GM21360 (cell line): ENCODE data around the gene METTL8.
"Not testable (repeated sequence)": the region's sequence is repeated elsewhere in the genome, so short reads cannot be mapped to it uniquely, and the experiment has no call there.

Experiments used
- ATAC-seq: cut with Tn5 transposase; IDR thresholded peaks from one replicate; pipeline ENCODE4 v1.9.1; 2021; ENCODE audit warnings: mild to moderate bottlenecking, moderate library complexity; ENCODE audit not compliant: unreplicated experiment

METTL8 gene

DNA sequence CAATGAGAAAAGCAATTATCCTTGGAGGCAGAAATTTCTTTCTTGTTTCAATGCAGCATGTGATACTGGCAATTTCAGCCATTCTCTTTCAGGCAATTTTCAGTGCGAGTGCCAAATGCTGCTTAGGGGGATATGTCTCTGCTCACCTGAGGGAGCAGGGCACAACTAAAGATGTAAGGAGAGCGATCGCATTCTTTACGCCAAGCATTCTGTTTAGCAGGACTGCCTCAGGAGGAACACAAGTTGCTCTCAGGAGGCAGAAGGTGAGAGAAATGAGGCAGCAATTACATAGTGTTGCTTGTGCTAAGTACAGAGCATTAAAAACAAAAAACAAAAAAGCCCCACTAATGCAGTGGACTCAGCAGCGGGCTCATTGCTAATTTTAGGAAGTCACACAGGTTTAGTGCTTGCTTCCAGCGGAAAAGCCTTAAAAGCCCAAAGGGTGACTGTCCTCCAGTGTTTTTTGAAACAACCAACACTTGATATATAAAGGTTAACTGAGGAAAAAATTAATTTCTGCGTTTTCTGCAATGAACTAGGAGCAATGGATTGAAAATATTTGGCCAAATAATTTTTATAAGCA lies 116.9 kb downstream of the METTL8 start:
- ATAC-seq: no peak

DNA sequence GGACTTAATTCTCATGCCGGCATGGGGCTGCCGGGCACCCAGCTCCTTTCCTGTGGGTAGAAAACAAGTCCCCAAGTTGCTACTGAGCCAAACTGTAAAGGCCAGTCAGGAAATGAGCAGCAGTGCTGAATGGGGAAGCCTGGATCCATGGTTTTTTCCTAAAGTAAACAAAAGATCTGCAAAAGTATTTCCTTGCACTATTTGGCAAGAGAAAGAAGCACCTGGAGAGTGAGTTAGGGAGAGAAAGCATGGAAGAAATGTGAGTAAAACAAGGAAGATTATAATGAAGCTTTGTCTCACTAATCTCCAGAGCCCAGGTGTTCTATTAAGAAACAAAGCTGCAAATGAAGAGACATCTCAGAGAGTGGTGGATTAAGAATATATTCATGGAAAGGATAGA lies 117.6 kb downstream of the METTL8 start:
- no peak for ATAC-seq

DNA sequence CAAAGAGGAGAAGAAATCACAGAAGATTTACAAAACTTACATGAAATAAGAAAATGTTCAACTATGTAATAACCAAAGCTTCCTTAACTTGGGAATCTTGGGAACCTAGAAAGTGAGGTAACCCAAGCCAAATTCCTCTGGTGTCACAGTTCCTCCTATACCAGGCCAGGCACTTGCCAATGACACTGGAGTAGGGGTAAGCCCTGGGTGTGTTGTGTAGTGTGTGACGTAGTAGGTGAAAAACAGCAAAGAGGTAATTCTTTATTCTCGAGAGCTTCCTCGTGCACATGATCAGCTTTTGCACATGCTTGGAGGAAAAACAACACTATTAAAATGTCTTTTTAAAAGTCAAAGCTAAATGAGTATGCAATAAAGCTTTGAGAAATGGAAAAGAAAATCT lies 118.0 kb downstream of the METTL8 start:
- ATAC-seq: no peak

DNA sequence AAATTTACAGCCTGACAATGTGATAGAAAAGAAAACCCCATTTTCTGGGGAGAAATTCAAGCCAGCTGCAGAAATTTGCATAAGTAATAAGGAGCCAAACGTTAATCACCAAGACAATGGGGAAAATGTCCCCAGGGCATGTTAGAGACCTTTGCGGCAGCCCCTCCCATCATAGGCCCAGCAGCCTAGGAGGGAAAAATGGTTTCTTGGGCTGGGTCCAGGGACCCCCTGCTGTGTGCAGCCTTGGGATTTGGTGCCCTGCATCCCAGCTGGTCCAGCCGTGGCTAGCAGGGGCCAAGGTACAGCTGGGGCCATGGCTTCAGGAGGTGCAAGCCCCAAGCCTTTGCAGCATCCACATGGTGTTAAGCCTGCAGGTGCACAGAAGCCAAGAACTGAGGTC lies 121.6 kb downstream of the METTL8 start:
- ATAC-seq: not testable (repeated sequence)

DNA sequence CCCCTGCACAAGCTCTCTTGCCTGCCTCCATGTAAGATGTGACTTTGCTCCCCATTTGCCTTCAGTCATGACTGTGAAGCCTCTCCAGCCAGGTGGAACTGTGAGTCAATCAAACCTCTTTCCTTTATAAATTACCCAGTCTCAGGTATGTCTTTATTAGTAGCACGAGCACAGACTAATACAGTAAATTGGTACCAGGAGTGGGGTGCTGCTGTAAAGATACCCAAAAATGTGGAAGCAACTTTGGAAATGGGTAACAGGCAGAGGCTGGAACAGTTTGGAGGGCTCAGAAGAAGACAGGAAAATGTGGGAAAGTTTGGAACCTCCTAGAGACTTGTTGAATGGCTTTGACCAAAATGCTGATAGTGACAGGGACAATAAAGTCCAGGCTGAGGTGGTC lies 122.2 kb downstream of the METTL8 start:
- ATAC-seq: not testable (repeated sequence)

DNA sequence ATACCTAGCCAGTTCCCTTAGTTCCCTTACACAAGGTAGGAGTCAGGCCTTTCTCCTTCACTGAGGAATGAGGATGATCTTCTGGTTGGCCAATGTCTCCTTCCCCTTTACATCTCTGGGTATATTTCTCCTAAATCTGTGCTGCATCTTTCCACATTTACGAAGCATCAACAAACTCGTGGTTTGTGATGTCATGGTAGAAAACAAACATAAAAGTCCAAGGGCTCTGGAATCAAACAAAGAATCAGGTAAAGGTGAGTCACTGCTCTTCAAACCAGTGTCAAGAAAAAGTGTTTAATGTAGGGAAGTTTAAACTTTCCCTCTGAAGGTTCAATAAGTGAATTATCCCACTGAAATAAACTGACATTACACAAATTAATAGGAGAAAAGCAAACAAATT lies 122.9 kb downstream of the METTL8 start:
- no peak for ATAC-seq

DNA sequence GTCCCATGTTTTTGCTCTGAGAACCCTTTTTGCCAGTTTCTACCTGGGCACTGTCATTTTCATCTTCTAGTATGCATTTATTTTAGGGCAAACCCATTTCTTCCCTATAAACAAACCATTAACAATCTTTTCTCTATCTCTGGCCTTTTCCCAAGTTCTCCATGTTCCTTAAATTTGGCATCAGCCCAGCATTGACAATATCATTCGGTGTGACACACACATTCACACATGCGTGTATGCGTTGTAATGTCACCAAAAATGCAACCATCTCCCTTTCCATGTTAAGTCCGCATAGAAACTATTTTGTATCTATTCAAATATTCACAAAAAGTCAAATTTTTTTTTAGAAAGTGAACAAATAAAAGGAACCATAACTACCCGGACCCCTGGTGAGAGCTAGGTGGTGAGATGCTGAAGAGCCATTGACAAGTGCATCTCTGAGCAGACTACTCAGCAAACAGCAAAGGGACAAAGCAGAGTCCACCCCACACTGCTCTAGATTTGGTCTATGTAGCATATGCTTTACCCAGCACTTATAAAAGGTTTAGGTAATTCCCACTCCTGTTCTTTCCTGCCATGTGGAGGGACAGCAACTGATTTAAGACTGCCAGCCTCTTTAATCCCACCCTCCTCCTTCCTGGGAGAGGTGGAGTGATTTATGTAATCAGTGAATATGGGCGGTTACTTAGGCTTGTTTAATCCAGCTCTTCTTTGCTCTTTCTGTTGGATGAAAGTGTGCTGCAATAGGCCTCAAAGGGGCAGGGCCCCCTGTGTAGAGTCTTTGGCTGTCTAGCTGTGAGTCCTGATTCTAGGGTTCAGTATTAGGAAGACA lies 124.1 kb downstream of the METTL8 start:
- no peak for ATAC-seq

DNA sequence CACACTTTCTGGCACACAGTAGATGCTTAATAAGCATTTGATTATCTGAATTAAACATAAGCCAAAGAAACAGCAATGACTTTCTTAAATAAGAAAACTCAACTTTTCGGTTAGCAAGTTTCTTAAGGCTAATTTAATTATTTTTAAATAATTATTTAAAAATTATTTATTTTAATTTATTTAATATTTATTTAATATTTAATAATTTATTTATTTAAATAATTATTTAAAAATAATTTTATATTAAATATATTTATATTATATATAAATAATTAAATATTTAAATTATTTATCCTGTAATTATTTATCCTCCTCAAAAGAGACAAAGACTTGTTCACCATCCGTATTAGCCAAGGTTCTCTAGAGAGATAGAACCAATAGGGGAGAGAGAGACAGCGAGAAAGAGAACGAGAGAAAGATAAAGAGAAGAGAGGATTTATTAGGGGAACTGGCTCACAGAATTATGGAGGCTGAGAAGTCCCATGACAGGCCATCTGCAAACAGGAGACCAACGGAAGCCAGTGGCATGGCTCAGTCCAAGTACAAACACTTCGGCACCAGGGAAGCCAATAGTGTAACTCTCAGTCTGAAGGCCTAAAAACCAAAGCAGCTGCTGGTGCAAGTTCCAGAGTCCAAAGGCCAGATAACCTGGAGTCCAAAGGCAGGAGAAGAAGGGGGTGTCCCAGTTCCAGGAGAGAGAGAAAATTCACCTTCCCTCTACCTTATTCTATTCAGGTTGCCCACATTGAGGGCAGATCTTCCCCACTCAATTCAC lies 125.3 kb downstream of the METTL8 start:
- no peak for ATAC-seq

DNA sequence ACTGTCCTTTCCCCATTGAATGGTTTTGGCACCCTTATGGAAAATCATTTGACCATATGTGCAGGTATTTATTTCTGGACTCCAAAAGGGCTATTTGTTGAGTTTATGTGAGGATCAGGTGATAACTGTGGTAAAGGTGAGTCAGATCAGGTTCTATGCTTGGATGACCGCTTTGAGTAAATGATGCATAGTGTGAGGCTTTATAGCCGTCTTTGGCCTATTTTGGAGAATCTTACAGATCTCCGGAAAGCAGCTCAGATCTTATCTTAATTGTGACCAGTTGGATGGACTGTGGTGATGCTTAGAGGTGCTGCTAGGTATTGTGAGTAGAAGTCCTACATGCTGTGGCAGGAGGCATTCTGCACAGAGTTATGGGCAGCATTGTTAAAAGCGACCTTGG lies 126.2 kb downstream of the METTL8 start:
- ATAC-seq: no peak

DNA sequence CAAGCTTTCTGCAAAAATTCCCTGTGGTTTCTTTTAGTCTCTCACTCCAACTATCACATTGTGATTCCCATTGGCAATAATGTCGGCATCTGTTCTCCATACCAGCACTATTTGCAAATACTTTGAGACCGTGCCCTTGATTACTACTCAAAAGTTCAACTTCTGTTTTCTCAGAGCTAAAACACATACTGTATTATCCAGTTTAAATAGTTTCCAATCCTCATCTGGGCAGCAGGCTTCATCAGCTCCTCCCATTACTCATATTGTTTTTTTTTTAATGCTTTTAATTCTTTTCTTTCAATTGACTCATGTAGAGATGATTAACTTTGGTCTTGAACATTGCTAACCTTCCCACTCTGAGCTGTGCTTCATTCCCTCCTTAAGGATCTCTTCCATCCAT lies 135.8 kb downstream of the METTL8 start:
- ATAC-seq: no peak

DNA sequence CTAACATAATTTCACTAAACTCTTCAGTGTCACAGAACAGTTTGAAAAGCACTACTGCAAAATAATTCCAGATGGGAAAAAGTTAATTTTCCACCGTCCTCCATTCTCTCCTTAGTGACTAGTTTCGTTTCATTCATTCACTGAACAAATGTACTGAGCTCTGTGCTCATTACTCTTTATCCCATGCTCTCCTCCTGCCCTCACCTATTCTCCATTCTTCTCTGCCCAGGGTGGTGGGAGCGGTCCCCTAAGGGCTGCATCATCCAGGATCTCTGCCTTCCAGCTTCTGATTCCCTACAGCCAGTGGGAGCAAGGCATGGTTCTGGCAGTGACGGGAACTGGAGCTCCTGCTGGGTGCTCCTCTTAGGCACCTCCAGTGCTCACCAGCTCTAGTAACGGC lies 139.2 kb downstream of the METTL8 start:
- ATAC-seq: no peak

DNA sequence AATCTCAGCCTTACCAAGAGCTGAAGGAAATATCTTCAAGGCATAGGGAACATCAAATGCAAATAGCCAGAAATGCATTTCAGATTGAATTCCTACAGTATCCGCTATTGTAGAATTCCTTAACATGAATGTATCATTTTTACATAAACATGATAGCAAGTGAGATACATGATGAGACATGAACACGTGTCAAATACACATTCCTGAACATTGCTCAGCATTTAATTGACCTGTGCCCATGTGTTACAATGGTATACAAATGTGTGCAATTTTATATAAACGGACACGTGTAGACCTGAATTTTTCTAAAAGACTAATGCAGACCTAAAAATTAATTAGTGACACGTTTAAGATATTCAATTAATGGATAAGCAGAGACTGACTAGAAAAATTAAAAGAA lies 140.1 kb downstream of the METTL8 start:
- no peak for ATAC-seq

DNA sequence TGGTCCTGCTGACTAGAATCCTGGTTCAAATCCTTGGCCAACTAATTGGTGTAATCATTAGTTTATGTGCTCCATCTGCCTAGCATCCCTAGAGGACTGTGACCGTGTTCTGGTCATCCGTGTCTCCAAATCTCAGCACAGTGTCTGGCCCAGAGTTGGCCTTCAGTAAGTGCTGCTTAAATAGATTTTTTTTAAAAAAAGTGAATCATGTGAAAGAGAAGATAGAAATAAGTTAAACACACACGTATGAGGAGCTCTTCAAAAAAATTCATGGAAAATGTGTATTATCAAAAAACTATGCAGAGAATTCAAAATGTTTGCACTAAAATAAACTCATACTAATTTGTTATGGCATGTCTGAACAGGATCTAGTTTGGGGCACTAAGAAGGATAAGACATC lies 143.8 kb downstream of the METTL8 start:
- no peak for ATAC-seq

DNA sequence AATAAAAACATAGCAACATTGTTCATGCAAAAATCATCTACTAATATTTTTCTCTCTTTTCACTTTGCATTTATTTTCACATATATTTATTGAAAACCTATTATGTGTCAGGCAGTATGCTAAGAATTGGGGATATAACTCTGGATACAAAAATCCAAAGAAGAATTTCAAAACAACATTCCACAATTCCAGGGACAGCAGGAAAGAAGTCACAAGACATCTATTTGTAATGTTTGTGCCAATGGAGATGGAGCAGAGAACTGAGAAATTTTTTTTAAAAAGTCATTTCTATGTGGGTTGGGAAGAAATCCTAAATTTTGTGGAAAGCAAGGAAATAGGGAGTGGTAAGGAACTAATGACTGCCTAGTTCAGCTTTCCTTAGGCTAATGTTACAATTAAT lies 144.5 kb downstream of the METTL8 start:
- ATAC-seq: no peak

DNA sequence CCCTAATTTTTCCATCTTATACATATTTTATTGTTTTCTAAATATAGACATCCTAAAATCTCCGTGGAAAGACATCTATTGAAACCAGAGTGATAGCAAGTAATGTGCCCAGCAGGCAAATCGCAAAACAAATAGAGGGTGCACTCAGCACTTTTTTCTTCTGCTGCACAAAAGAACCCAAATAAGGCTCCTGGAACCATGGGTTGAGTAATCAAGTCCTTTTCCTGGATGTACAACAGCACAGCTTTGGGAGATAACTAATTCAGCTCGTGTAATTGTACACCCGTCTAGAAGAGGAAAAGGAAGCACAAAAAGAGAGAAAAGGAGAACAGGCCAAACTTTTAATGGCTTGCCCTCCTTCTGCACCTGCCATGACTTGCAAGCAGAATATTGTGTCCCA lies 146.2 kb downstream of the METTL8 start:
- ATAC-seq: no peak

DNA sequence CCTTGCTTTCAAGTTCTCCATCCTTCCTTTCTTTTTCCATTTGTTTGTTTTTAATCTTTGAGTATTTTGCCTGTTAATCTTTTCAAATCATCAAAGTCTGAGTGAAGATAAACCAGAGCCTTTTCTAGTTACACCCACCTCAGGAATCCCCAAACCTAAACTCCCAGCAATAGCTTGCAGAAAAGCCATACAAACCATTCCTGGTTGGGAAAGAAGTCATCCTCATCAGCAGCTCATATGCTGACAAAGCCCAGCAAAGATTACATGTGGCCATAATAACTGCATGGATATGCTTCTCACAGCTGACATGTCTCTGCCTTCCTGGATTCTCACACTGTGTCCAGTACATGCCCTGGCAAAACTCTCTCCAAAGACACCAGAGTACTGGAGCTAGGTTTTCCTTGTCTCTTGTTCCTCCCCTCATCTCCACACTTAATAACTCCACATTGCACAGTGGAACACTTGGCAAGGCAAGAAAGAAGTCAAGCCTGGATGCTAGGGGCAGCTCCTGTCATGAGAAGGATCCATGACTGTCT lies 146.7 kb downstream of the METTL8 start:
- no peak for ATAC-seq

DNA sequence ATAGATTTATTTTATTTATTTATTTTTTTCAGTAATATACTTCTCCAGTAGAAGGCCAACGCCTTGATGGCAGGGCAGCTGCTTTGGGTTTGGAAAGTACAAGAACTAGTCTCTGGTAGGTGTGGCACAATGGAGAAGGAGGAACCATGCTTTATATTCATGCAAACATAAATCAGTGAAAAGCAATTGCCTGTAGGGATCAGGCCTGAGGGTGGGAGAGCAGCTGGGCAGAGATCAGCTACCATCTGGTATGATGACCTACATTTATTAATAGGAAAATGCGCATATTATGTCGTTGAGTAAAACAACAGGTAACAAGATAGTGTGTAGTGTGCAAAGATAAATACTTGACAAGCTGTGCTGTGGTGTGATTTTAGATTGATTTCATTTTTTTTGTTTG lies 152.7 kb downstream of the METTL8 start:
- ATAC-seq: no peak

DNA sequence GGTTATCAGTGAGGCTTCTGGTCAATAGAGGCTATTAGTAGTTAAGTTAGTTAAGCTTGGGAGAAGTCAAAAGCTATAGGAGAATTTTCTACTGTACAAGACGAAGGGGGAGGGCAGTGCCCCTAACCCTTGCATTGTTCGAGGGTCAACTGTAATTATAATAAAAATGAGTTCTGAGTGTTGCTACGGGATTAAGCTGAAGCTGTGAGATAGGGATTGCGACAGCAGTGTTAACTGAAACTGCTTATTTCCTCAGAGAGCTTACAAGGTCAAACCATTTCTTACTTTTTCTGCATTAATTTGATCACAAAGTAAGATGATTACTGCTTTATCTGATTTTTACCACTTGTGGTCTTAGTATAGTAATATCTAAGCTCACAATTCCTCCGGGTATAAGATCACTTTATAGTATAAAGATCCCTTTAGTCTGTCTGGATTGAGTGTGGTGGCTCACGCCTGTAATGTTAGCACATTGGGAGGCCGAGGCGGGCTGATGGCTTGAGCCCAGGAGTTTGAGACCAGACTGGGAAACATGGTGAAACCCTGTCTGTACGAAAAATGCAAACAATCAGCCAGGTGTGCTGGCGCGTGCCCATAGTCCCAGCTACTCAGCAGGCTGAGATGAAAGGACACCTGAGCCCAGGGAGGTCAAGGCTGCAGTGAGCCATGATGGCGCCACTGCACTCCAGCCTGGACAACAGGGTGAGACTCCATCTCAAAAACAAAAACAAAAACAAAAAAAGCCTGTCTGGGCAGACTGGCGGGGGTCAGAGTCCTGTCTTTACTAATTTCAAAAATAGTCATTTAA lies 153.6 kb downstream of the METTL8 start:
- ATAC-seq: no peak

DNA sequence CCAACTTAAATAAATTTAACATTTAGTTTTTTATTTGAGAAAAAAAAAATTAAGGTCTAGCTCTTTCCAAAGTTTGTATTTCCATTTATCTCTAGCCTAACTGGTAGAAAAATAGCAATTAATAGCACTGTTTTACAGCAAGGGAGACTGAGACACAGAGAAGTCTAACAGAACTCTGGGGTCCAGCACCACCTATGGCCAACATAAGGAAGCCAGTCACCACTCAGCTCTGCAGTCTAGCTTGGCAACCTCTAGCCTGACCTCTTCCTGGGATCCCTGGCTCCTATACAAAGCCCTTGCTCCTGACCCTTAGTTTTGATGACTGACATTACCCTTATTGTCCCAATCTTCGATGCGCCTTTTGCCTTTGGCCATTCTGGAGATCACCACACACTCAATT lies 159.0 kb downstream of the METTL8 start:
- no peak for ATAC-seq

DNA sequence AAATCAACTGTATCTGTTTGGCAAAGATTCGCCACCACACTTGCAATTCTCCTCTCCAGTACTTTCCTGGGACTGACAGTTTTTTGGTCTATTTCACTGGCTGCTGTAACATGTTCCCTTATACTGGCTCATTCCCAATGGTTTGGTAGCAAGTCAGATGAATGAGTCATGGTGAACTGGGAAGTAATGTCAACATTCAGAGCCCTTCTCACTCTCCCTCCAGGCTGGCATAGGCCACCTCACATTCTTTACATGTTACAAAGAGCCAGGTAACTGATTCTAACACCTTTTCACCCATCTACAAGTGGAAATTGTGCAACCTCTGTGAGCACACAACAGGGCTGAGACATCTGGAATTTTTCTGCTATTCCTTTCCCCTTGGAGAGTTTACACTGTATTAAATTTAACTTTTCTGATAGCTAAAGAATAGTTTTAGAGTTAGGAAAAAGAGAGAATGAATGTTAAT lies 161.8 kb downstream of the METTL8 start:
- no peak for ATAC-seq

DNA sequence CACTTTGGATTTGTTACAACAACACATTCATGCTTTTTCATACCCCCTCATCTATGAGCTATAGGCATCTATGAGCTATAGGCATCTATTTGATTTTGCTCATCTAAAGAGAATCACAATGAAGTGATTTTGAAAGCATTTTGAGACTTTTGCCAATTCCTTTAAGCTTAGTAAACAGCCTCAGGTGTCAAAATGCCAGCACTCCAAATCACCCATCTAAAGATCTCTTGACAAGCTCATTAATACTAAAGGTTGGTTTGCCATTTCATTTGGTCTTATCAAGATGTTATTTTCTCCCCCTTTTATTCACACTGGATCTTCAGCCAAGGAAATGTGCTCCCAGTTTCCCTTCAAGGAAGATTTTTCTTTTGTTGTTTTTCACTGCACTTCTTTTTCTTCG lies 162.4 kb downstream of the METTL8 start:
- no peak for ATAC-seq
